B cell (primary cell): ENCODE measurements around the gene WDR53. TPM values are rescaled to one million over a fixed set of nuclear protein-coding genes. Genes with fewer than 3 reads are reported as not detected.

Experiments used
- ATAC-seq: fragments of 200-7000 bp; cut with Tn5 transposase; one replicate; pipeline ENCODE4 v1.10.0; 2021; ENCODE audit warnings: low read depth, mild to moderate bottlenecking, moderate number of reproducible peaks, moderate library complexity
- CTCF ChIA-PET: fragments of 350-600 bp; sonication (Branson Sonifier 250); formaldehyde crosslinking; loops from one replicate; lab custom pipeline; 2021; ENCODE audit warnings: antibody characterized with exemption, inconsistent platforms; lab: Charles Lee
- POLR2A ChIA-PET: fragments of 350-600 bp; sonication (Branson Sonifier 250); formaldehyde crosslinking; loops from one replicate; lab custom pipeline; 2021; ENCODE audit warnings: antibody characterized with exemption; lab: Charles Lee
- DNase-seq: peaks from one replicate; pipeline ENCODE4 v3.0.0; 2013
- H2AFZ ChIP-seq: 2 replicates; pipeline ENCODE4 v1.6.1; 2012; ENCODE audit warnings: mild to moderate bottlenecking, low read depth, low read length; ENCODE audit not compliant: insufficient read depth, poor library complexity, severe bottlenecking
- H3K27ac ChIP-seq, 2 donors: 1 replicate in 1 of 2; 2 replicates in 1 of 2; pipeline ENCODE4 v1.5.1; 2012 to 2013; ENCODE audit warnings: low read length in 2 of 2, mild to moderate bottlenecking in 2 of 2, moderate library complexity in 1 of 2
- H3K27me3 ChIP-seq, 4 experiments: fragments of 200-600 bp in 1 of 4; sonication (generic) in 1 of 4; replicated peaks in 1 of 4; 1 replicate in 2 of 4; 2 replicates in 2 of 4; pipeline versions ENCODE4 v1.6.1 to v1.7.0; 2013 to 2016; ENCODE audit warnings: low read length in 3 of 4, mild to moderate bottlenecking in 2 of 4, mixed read lengths in 1 of 4, moderate library complexity in 1 of 4; ENCODE audit not compliant: insufficient read depth in 4 of 4, control insufficient read depth in 3 of 4; ENCODE audit errors: control extremely low read depth in 1 of 4
- H3K36me3 ChIP-seq, 2 experiments: replicated peaks in 1 of 2; 1 replicate in 1 of 2; 2 replicates in 1 of 2; pipeline versions ENCODE4 v1.6.1 to v1.7.1; 2013; ENCODE audit warnings: low read length in 1 of 2; ENCODE audit not compliant: insufficient read depth in 2 of 2, control insufficient read depth in 1 of 2; ENCODE audit errors: control extremely low read depth in 1 of 2, extremely low read depth in 1 of 2
- H3K4me1 ChIP-seq, 2 donors: fragments of 200-600 bp in 1 of 2; sonication (generic) in 1 of 2; 1 replicate in 1 of 2; 2 replicates in 1 of 2; pipeline versions ENCODE4 v1.5.1 to v1.6.1; 2013 to 2017; ENCODE audit warnings: low read length in 2 of 2; ENCODE audit not compliant: control insufficient read depth in 2 of 2, insufficient read depth in 2 of 2
- H3K4me2 ChIP-seq: replicated peaks from 2 replicates; pipeline ENCODE3; 2012; ENCODE audit warnings: mild to moderate bottlenecking, low read depth, low read length; ENCODE audit not compliant: poor library complexity, severe bottlenecking
- H3K4me3 ChIP-seq, 5 experiments: fragments of 200-600 bp in 1 of 5; sonication (generic) in 1 of 5; 1 replicate in 3 of 5; 2 replicates in 2 of 5; pipeline versions ENCODE4 v1.5.1 to v1.7.0; 2011 to 2016; ENCODE audit warnings: low read length in 4 of 5, mild to moderate bottlenecking in 4 of 5, low read depth in 2 of 5, control low read depth in 1 of 5, moderate library complexity in 1 of 5; ENCODE audit not compliant: insufficient read depth in 1 of 5; ENCODE audit errors: control extremely low read depth in 1 of 5, extremely low read depth in 1 of 5
- H3K79me2 ChIP-seq: fragments of 200-600 bp; sonication (generic); one replicate; pipeline ENCODE4 v1.6.0; 2016; ENCODE audit warnings: low read length; ENCODE audit not compliant: control insufficient read depth, insufficient read depth
- H3K9ac ChIP-seq: fragments of 200-600 bp; sonication (generic); 2 replicates; pipeline ENCODE4 v1.6.1; 2017; ENCODE audit warnings: mild to moderate bottlenecking, low read length, moderate library complexity
- H3K9me3 ChIP-seq, 3 donors: one replicate each; pipeline versions ENCODE4 v1.6.1 to v1.7.1; 2013; ENCODE audit warnings: low read length in 2 of 3; ENCODE audit not compliant: control insufficient read depth in 2 of 3, insufficient read depth in 1 of 3; ENCODE audit errors: control extremely low read depth in 1 of 3
- H4K20me1 ChIP-seq: 2 replicates; pipeline ENCODE4 v1.6.0; 2012; ENCODE audit warnings: mild to moderate bottlenecking, low read length; ENCODE audit not compliant: insufficient read depth, control insufficient read depth, poor library complexity, severe bottlenecking
- H3K27ac Mint-ChIP-seq: one replicate; pipeline ENCODE4 v1.8.0; 2021; ENCODE audit warnings: mixed read lengths
- H3K27me3 Mint-ChIP-seq: one replicate; pipeline ENCODE4 v1.8.0; 2021; ENCODE audit warnings: mixed read lengths
- H3K4me1 Mint-ChIP-seq: one replicate; pipeline ENCODE4 v1.8.0; 2021; ENCODE audit warnings: mixed read lengths
- H3K4me3 Mint-ChIP-seq: one replicate; pipeline ENCODE4 v1.8.0; 2021; ENCODE audit warnings: mixed read lengths
- H3K9me3 Mint-ChIP-seq: one replicate; pipeline ENCODE4 v1.8.0; 2022; ENCODE audit warnings: mixed read lengths; ENCODE audit not compliant: insufficient read depth
- CTCF ChIP-seq: fragments of 200-600 bp; IDR thresholded peaks from one replicate; pipeline ENCODE4 v1.8.0; 2022; ENCODE audit warnings: antibody characterized with exemption, mild to moderate bottlenecking
- EZH2 ChIP-seq: IDR thresholded peaks from 2 replicates; pipeline ENCODE4 v1.6.1; 2012; ENCODE audit warnings: borderline replicate concordance, low read depth, mild to moderate bottlenecking, moderate library complexity, low read length; ENCODE audit not compliant: insufficient read depth, poor library complexity, severe bottlenecking
- WGBS: methylation state at CpG from one replicate; pipeline ENCODE4 v1.1.5; 2013; ENCODE audit warnings: missing lambda C conversion rate; ENCODE audit not compliant: insufficient coverage; 5-methylcytosine and 5-hydroxymethylcytosine counted together
- intact Hi-C: fragments of 100-400 bp; cut with micrococcal nuclease; formaldehyde crosslinking; loops from one replicate; pipeline ENCODE4 v1.10.0; 2022
- polyA plus RNA-seq: library from polyadenylated mRNA; depleted of rRNA; stranded (reverse); fragments of >200 nt; gene quantifications from 2 replicates; pipeline ENCODE4 v1.2.3, GENCODE V29; 2012
- total RNA-seq, 2 donors: library from RNA; stranded (reverse); fragments of 120-200 nt in 1 of 2; gene quantifications; 1 replicate in 1 of 2; 2 replicates in 1 of 2; pipeline versions ENCODE4 v1.2.3 to v1.2.4, GENCODE V29; 2013 to 2022

WDR53 gene
- total and polyA plus RNA-seq, 2 donors (not counting 1 experiment from before 2014, with no cell fraction given): 8.2 to 18.2 TPM

DNA sequence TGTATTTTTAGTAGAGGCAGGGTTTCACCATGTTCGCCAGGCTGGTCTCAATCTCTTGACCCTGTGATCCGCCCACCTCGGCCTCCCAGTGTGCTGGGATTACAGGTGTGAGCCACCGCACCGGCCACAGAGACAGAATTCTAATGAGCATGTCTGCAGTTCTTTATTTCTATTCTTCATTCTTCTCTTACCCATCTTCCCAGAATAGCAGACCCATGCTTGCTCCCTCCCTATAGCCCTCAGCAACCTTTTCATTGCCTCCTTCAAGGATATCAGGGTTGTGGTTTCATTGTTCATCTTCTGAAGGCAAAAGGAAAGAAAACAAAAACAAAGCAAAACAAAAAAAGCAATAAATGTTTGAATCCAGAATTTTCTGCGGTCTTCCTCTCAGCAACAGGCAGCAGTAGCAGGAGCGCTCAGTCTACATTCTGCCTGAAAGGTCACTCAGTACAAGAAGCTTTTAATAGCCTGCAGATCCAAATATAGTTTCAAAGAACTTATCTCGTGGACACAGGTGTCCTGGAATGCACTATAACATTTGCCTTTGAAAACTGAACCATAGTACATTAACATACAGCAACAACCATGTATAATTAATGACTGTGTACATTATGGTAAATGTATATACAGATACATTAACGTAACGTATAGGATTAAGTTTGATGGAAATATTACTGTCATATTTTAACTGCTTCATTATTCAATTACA lies 53.3 kb downstream of the WDR53 start, which contains the start of gene SMCO1:
Gene SMCO1 (minus strand): TSS at position 434 of the 709 bp plus-strand sequence. CDS start 137 bp downstream, at position 297.
- Mint-ChIP-seq H3K9me3 (peaks cover 17% of the 10 kb centered on the region), H3K27ac (no peak within 1 kb of the TSS), H3K27me3 (peaks cover 13% of the 10 kb centered on the region), H3K4me1 (no peaks in the 10 kb centered on the region), H3K4me3 (no peak within 1 kb of the TSS)
- intact Hi-C loops: no loop called here
- H3K27me3 ChIP-seq: no peaks in the 10 kb centered on the region
- H3K36me3 ChIP-seq: no peaks in the 10 kb centered on the region
- no peak within 1 kb of the TSS for H3K9ac ChIP-seq
- H4K20me1 ChIP-seq: no peaks in the 10 kb centered on the region
- H3K4me2 ChIP-seq: no peak within 1 kb of the TSS
- CTCF ChIA-PET: interaction anchor here (1.2 kb wide), 1 partner anchor 10 kb away, joined by 3 read pairs; no protein-coding TSS in a partner anchor
- ATAC-seq: no peak
- no peak for DNase-seq
- H3K79me2 ChIP-seq: no peaks in the 10 kb centered on the region
- WGBS: 98% methylated on average over 7 of the region's 10 CpGs
- H3K4me3 ChIP-seq: no peak within 1 kb of the TSS
- TF ChIP-seq EZH2 (no peak), CTCF (no peak)
- no peaks in the 10 kb centered on the region for H3K4me1 ChIP-seq
- POLR2A ChIA-PET: no interaction called here
- peaks cover 6 to 47% (median 38%) of the 10 kb centered on the region in 3 donors for H3K9me3 ChIP-seq
- no peak within 1 kb of the TSS for H3K27ac ChIP-seq
- H2AFZ ChIP-seq: no peak within 1 kb of the TSS

- Histone ChIP-seq H4K20me1 (no peaks in the 10 kb centered on the region), H3K4me1 (no peaks in the 10 kb centered on the region), H3K9me3 (peaks cover 8 to 40% (median 31%) of the 10 kb centered on the region in 3 donors), H3K9ac (no peak overlapping the region), H3K4me2 (no peak overlapping the region), H3K27ac (no peak overlapping the region), H3K36me3 (no peaks in the 10 kb centered on the region), H3K4me3 (no peak overlapping the region), H2AFZ (no peak overlapping the region), H3K27me3 (no peaks in the 10 kb centered on the region), H3K79me2 (no peaks in the 10 kb centered on the region)
- H3K9me3 Mint-ChIP-seq: peaks cover 13% of the 10 kb centered on the region
- H3K27ac Mint-ChIP-seq: no peak overlapping the region
- H3K27me3 Mint-ChIP-seq: peaks cover 13% of the 10 kb centered on the region
- H3K4me1 Mint-ChIP-seq: no peaks in the 10 kb centered on the region
- ATAC-seq (no peak), DNase-seq (no peak)
- WGBS: no CpG with 5 or more reads among the region's 1 CpG
- POLR2A ChIA-PET: no interaction called here
- intact Hi-C loops: no loop called here
- H3K4me3 Mint-ChIP-seq: no peak overlapping the region
- TF ChIP-seq EZH2 (no peak), CTCF (no peak)
- CTCF ChIA-PET: interaction anchor here (0.9 to 1.2 kb wide), 2 partner anchors 9 to 10 kb away, joined by 3 to 4 read pairs; no protein-coding TSS in a partner anchor
Measured at GRCh38 chr3:196514350-196514716, 54.0 kb downstream of the WDR53 start.
